GM12891 (cell line): ENCODE results near the gene FAF1.

Experiments
- POLR2A ChIP-seq: IDR thresholded peaks from 2 replicates; pipeline ENCODE4 v1.6.1; 2011; ENCODE audit warnings: low read depth, low read length, control low read depth
- POLR2AphosphoS5 ChIP-seq: IDR thresholded peaks from 2 replicates; pipeline ENCODE4 v1.6.1; 2011; ENCODE audit warnings: low read depth, low read length, control low read depth
- POU2F2 ChIP-seq: IDR thresholded peaks from 2 replicates; pipeline ENCODE4 v1.6.1; 2011; ENCODE audit warnings: low read depth, mild to moderate bottlenecking, control low read depth, low read length, moderate library complexity
- SPI1 ChIP-seq: IDR thresholded peaks from 2 replicates; pipeline ENCODE4 v1.6.1; 2011; ENCODE audit warnings: low read depth, low read length, control low read depth
- TAF1 ChIP-seq: IDR thresholded peaks from 2 replicates; pipeline ENCODE4 v1.6.1; 2011; ENCODE audit warnings: low read depth, low read length, control low read depth

- no peak for TF ChIP-seq POLR2AphosphoS5
- no peak for TF ChIP-seq POLR2A
- no peak for TF ChIP-seq TAF1
- TF ChIP-seq SPI1, result no peak
- TF ChIP-seq POU2F2, result no peak
Measured at GRCh38 chr1:50793521-50793920, 166.5 kb downstream of the FAF1 start.
